Mammary epithelial cell (primary cell): ENCODE results near the gene ABCB4.

Experiments used
- CTCF ChIP-seq, 2 donors: IDR thresholded peaks in 1 of 2; conservative IDR thresholded peaks in 1 of 2; 2 replicates each; pipeline ENCODE4 v1.5.1; 2011 to 2012; ENCODE audit warnings: inconsistent platforms in 2 of 2, low read length in 2 of 2, mild to moderate bottlenecking in 2 of 2, control low read depth in 1 of 2, low read depth in 1 of 2; ENCODE audit not compliant: insufficient read depth in 1 of 2; ENCODE audit errors: extremely low read depth in 1 of 2
- EZH2 ChIP-seq: IDR thresholded peaks from 2 replicates; pipeline ENCODE4 v1.6.1; 2012; ENCODE audit warnings: low read length, inconsistent platforms, borderline replicate concordance

GRCh38 chr7:87427288-87427687 is 48.2 kb downstream of the ABCB4 start:
- TF ChIP-seq EZH2 = no peak
- no peak for TF ChIP-seq CTCF (conservative IDR thresholded peaks at IDR 0.05 in 1 of 2, IDR thresholded peaks at IDR 0.05 in 1 of 2; ENCODE audit: extremely low read depth in 1 of 2, insufficient read depth in 1 of 2, low read depth in 1 of 2, low read length in 2 of 2)
